Stimulated activated CD4-positive, alpha-beta T cell treated with anti-CD3 and anti-CD28 coated beads, Interleukin-12 subunit alpha, Interleukin-12 subunit beta, amount 100 ng/mL, for 4 hours (primary cell): Measurements from ENCODE around the gene PRKCD.

Experiments
- DNase-seq: peaks from one replicate; pipeline ENCODE4 v3.0.0-alpha.2; 2020

The PRKCD gene

DNA sequence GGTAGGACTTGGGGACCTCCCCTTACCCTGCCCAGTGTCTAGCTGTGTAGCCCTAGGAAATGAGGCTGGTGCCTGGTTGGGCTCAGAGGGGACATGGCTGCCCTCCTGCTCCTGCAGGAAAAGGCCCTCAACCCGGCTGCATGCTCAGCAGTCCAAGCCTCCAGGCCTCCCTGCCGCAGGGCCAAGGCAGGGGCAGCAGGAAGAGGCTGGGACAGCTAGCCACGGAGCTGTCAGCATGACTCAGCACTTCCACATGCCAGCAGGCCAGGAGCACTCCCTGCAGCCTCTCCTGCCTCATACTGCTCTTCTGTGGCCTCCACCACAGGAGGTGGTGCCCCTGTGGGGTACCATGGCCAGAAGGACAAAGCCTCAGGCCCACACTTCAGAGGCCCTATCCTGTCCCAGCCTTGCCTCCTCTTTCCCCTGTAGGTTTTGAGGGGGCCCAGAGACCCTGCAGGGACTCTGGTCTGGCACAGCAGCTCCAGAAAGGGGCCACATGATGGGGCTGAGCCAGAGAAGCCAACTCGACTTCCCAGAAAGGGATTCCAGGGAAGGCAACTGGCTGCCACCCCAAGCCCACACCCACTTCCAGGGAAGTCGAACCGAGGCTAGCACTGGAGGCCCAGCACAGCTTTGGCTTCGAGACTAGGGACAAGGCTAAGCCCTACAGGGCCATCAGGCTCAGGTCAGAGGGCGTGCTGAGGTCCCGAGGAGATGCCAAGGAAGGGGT is 75.3 kb downstream of the PRKCD start:
- DNase-seq = no peak

DNA sequence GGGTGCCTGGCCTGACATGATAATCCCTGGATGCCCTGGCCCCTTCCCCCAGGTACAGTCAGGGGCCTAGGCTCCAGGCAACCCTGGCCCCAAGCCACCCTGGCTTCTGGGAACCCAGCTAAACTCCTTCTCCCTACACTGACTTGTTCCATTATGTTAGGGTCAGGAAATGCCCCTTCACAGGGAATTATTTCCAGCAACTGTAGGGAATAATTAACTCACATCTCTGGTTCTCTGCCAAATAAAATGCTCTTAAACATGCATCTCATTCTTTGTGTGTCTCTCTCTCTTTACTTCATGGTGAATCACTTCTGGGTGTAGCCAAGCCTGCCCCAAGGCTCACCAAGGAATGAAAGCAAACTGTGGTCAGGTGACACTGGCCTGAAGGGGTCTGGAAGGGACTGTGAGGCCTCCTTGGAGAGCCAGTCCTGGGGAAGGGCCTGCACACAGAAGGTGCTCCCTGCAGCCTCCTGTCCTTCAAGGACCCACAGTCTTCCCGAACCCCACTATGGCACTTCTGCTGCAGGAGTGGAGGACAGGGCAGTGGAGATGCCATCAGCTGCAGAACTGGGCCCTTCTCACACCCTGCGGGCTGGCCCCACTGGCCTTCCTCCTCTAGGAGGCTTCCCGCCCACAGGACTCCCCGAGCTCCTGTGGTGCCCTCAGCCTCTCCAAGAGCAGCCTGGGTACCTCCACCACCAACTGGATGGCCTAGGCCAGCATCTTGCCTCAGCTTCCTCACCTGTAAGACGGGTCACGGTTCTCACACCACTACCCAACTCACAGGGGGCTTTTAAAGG is 77.2 kb downstream of the PRKCD start:
- DNase-seq = no peak

DNA sequence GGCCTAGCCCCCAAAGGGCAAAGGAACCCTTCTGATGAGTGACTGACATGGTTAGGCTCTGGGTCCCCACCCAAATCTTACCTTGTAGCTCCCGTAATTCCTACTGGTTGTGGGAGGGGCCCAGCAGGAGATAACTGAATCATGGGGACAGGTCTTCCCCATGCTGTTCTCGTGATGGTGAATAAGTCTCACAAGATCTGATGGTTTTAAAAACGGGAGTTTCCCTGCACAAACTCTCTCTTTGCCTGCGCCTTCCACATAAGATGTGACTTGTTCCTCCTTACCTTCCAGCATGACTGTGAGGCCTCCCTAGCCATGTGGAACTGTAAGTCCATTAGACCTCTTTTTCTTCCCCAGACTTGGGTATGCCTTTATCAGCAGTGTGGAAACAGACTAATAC is 77.9 kb downstream of the PRKCD start:
- no peak for DNase-seq

DNA sequence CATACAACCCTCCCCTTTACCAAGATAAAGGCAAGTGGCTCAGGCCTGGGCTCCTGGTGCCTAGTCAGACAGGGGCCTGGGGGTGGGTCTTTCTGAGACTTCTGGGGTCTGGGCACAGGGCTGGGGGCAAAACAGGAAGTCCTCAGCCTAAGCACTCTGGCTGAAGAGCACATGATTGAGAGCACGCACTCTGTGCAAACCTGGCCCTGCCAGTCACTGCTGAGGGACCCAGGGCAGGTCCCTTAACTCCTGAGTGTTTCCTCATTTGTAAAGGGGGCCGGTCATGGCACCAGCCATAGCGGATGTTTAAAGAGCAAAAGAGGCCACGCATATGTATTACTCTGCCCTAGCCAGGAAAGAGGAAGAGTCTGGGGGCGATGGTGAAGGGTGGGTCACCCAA is 78.8 kb downstream of the PRKCD start:
- no peak for DNase-seq

DNA sequence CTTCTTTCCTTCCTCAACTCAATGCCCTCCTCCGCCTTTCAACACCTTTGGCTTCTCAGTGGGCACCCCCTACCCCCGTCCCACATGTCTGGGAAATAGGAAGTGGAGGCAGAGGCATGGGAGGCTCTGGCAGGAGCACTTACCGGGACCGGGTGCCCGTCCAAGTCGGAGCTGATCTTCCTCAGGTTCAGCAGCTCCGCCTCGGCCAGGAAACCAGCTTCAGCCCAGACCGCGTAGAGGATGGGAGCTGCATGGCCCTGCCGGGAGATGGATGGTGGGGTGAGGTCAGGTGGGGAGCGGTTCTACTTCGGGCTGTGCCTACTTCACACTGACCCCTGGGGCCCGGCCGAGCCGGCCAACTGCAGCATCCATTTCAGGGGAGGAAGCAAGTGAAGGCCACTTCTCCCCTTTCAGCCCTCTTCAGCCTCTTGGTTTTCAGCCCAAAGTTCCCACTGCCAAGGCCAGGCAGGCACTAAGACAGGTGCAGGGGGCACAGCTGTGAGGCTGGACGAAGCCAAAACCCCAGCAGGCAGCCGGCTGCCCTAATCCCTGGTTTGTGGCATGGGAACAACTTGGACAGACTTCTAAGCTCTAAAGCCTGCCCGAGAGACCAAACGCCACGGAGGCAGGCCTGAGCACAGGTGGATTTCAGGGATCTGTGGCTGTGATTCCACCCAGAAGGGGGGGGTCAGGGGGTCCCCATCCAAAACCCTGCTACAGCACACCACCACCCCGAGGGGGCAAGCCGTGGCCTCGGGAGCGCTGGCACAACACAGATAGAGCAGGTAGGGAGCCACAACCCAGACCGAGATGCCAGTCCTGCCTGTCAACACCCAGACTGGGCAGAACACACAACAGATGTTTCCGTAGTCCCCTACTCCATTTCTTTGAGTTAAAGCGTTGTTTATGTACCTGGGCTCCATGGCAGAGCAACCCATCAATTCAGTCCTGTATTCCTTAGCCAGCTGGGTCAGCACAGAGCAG is 80.3 kb downstream of the PRKCD start:
- DNase-seq = no peak

DNA sequence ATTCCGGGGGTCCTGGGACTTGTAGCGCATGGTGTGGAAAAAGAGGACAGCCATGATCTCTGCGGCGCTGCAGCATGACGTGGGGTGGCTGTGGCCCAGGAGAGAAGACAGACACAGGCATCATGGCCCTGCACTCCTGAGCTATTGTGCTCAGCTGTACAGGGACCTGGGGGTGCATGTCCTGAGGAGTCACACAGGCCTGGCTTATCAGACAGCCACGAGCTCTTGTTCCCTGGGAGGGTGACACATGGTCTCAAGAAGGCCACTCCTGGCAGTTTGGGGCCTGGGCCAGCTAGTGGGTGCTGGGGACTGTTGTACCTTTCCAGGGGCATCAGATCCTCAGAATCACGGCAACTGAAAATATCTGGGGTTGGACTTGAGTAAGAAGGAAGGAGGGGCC is 81.1 kb downstream of the PRKCD start:
- no peak for DNase-seq
